GM18517 (cell line): ENCODE data around the gene PRF1.
"Not testable (repeated sequence)": the region's sequence is repeated elsewhere in the genome, so short reads cannot be mapped to it uniquely, and the experiment has no call there.

Experiments
- ATAC-seq: cut with Tn5 transposase; IDR thresholded peaks from one replicate; pipeline ENCODE4 v1.9.1; 2021; ENCODE audit warnings: mild to moderate bottlenecking, moderate library complexity; ENCODE audit not compliant: unreplicated experiment

PRF1 gene

DNA sequence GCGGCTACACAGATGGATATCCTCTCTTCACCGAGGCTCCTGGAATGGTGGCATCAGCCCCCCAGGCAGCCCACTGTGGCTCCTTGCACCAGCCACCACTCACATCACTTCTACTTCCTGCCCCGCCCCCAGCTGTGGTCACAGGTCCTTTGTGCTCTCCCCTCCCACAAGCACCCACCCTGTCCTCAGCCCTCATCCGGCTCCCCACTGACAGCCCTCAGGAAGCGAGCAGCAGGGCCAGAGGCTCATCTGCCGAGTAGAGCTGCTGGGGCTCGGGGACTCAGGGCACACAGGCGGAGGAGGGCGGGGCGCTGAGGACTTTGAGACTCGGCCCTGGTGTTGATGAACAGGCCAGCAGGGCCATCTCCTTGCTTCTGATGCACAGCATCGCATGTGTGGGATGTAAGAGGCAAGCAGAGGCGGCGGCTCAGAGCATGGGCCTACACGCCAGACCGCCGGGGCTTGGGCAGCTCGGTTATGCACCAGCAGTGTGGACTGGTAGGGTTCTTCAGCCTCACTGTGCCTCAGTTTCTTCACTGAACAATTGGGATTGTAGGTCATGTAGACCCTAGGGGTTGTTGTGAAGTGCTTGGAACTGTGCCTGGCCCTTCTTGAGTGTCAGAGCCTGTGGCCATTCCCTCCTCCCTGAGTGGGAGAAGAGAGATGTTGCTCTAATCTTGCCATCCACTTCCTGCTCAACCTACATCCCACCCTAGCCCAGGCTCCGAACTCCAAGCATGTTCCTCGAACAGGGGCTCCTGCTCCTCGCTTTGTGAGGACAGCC lies at the start of gene PRF1:
PRF1 (minus strand) TSS at position 77 of the 784 bp plus-strand sequence. CDS start 1,839 bp downstream, outside the sequence.
- no peak for ATAC-seq

DNA sequence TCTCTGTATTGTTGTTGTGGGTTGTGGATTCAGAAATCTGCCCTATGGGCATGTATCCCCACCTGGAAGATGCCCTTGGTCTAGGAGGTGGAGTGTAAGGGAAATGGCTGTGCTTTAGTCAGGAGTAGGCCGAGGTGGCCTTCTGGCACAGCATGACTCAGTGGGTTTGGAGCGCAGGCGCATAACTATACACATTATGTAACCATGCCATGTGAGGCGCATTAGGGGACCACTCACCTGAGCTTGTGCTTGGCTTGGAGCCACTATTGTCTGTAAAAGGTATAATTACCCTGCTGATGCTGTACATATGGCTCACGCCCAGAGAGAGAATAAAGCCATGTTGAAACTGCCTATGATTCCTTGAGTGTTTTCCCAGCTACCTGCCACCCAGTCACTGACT lies 49.1 kb upstream of the PRF1 start:
- no peak for ATAC-seq

DNA sequence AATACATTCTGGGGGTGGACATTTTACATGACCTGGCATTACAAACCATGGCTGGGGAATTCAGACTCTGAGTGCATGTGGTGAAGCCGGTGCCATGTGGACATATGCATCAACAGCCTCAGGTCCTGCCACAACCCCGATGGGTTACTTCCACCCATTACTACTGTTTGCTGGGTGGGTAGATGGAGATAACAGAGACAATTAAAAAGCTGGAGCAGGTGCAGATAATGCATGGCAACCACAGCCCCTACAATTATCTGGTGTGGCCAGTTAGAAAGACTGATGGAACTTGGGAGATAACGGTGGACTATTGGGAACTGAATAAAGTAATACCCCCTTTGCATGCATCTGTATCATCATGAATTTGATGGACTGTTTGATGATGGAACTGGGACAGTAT lies 48.2 kb upstream of the PRF1 start:
- no peak for ATAC-seq

DNA sequence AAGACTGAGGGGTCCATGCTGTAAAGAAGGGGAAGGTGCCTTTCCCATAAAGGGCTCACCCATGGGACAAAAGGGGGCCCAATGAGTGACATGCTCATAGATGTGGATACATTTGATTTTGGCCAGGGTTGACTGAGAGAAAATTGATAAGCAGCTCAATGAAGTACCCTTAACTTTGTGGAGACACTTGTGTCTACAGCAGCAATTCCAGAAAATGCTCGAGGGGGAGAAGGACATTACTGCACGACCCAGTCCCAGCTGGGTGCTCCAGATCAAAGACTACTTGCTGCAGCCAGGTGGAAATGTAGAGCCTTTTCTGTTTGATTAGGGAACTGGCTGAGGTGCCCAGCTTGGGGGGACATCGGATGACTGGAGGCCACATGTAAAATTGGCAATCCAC lies 47.6 kb upstream of the PRF1 start:
- ATAC-seq, result no peak

GRCh38 chr10:70649526-70649925 lies 47.0 kb upstream of the PRF1 start:
- no peak for ATAC-seq

GRCh38 chr10:70648427-70648826 lies 45.9 kb upstream of the PRF1 start:
- ATAC-seq, result no peak

DNA sequence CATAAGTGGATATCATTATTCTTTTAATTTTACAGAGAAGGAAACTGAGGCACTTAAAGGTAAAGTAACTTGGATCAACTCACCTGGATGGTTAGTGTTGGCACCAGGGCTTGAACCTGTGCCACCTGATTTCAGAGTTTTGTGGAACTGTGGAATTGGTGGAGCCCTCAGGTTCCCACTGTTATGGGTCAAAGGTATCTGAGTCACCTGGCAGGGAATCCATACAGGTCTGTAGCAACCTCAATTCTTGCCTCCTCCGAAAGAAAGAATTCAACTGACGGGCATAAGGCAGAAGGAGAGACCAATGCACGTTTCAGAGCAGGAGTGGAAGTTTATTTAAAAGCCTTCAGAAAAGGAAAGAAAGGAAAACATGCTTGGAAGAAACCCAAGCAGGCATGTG lies 44.5 kb upstream of the PRF1 start:
- no peak for ATAC-seq

GRCh38 chr10:70644959-70645358 lies 42.4 kb upstream of the PRF1 start:
- ATAC-seq, result not testable (repeated sequence)

GRCh38 chr10:70643272-70643671 lies 40.7 kb upstream of the PRF1 start:
- ATAC-seq, result not testable (repeated sequence)

- ATAC-seq, result not testable (repeated sequence)
These were observed 37.3 kb upstream of the PRF1 start for GRCh38 chr10:70639640-70640383.

- not testable (repeated sequence) for ATAC-seq
These were observed 32.0 kb upstream of the PRF1 start for GRCh38 chr10:70634515-70634914.

GRCh38 chr10:70634011-70634410 lies 31.5 kb upstream of the PRF1 start:
- no peak for ATAC-seq

- not testable (repeated sequence) for ATAC-seq
These were observed 29.2 kb upstream of the PRF1 start for GRCh38 chr10:70631735-70632134.

DNA sequence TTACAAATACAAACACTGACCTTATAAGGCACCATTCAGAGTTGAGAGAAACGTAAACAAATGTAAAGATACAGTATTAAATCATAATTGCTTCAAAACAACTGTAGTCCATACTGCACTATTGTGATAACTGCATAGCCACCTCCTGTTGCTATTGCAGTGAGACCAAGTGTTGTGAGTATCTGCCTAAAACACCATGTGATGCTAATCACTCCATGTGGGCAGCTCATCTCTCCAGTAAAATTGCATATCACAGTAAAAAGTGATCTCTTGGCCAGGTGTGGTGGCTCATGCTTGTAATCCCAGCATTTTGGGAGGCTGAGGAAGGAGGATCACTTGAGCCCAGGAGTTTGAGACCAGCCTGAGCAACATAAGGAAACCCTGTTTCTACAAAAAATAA lies 26.8 kb upstream of the PRF1 start:
- ATAC-seq, result no peak

- no peak for ATAC-seq
These were observed 23.5 kb upstream of the PRF1 start for GRCh38 chr10:70626056-70626455.

- no peak for ATAC-seq
These were observed 20.7 kb upstream of the PRF1 start for GRCh38 chr10:70622981-70623844.

DNA sequence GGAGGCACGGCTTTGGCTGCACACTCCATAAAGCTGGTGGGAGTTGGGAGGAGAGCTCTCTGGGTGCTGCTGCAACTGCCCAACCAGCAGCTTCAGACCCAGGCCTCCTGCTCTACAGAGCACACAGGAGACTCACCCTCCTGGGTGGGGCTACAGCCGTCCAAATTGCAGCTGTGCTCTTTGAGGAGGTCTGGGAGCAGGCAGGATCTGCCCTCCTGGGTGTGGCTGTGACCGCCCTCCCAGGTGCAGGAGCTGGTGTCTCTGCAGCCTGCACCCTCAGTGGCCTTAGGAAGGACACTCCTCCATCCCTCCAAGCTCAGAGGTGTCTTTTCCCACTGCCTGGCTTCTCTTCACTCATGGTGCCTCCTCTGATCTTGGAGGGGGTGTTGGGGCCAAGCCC lies 20.0 kb upstream of the PRF1 start:
- no peak for ATAC-seq

DNA sequence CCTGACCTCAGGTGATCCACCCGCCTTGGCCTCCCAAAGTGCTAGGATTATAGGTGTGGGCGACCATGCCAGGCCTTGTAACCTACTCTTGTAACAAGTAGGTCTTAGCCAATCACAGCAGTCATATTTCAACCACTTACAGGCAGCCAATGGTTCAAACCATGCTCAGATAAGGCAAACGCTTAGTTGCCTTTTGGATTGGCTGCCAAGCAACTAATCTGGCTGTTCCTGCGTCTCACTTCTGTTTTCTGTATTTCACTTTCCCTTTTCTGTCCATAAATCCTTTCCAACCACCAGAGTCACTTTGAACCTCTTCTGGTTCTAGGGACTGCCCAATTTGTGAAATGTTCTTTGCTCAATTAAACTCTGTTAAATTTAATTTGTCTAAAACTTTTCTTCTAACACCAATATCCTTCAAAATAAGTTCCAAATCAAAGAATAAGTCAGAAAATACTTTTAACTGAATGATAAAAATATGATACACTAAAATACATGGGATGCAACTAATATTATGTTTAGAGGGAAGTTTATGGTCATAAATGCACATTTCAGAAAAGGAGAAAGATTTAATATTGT lies 19.1 kb upstream of the PRF1 start:
- ATAC-seq, result no peak

DNA sequence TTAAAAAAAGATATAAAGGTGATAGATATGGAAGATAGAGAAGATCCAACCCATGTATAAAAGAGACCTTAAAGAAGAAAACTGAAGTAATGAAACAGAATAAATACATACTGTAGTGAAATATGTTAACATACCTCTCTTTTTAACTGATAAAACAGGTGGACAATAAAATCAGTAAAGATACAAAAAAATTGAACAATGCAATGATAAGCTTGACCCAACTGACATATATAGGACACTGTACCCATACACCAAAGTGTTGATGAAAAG lies 17.4 kb upstream of the PRF1 start:
- no peak for ATAC-seq

- no peak for ATAC-seq
These were observed 16.9 kb upstream of the PRF1 start for GRCh38 chr10:70619271-70620019.

GRCh38 chr10:70618663-70619062 lies 16.1 kb upstream of the PRF1 start:
- ATAC-seq, result no peak
